Stimulated activated naive B cell treated with anti-CD40 and anti-IgM and Interleukin-4, amounts not matched to agents 10 μg/mL and 1 μg/mL and 100 μg/mL, for 72 hours (primary cell): Measurements from ENCODE around the gene IFI27L1.

Experiments
- ATAC-seq, 2 donors: fragments of 150-1000 bp; cut with Tn5 transposase; replicated peaks; 2 replicates each; pipeline ENCODE4 v1.10.0; 2021; ENCODE audit warnings: moderate library complexity in 1 of 2
- DNase-seq: peaks from one replicate; pipeline ENCODE4 v3.0.0; 2021
- H3K27ac Mint-ChIP-seq: one replicate; pipeline ENCODE4 v1.8.0; 2022; ENCODE audit warnings: mild to moderate bottlenecking, mixed read lengths
- H3K27me3 Mint-ChIP-seq, 2 donors: one replicate each; pipeline ENCODE4 v1.8.0; 2022; ENCODE audit warnings: mixed read lengths in 2 of 2
- H3K36me3 Mint-ChIP-seq, 2 donors: one replicate each; pipeline ENCODE4 v1.8.0; 2022; ENCODE audit warnings: mixed read lengths in 2 of 2, mild to moderate bottlenecking in 1 of 2
- H3K4me1 Mint-ChIP-seq, 2 donors: one replicate each; pipeline ENCODE4 v1.8.0; 2022; ENCODE audit warnings: mixed read lengths in 2 of 2, mild to moderate bottlenecking in 1 of 2
- H3K4me3 Mint-ChIP-seq, 2 donors: one replicate each; pipeline ENCODE4 v1.8.0; 2022; ENCODE audit warnings: mild to moderate bottlenecking in 2 of 2, mixed read lengths in 2 of 2, moderate library complexity in 1 of 2
- H3K9me3 Mint-ChIP-seq, 2 donors: one replicate each; pipeline ENCODE4 v1.8.0; 2022; ENCODE audit warnings: mixed read lengths in 2 of 2, mild to moderate bottlenecking in 1 of 2

Gene IFI27L1

DNA sequence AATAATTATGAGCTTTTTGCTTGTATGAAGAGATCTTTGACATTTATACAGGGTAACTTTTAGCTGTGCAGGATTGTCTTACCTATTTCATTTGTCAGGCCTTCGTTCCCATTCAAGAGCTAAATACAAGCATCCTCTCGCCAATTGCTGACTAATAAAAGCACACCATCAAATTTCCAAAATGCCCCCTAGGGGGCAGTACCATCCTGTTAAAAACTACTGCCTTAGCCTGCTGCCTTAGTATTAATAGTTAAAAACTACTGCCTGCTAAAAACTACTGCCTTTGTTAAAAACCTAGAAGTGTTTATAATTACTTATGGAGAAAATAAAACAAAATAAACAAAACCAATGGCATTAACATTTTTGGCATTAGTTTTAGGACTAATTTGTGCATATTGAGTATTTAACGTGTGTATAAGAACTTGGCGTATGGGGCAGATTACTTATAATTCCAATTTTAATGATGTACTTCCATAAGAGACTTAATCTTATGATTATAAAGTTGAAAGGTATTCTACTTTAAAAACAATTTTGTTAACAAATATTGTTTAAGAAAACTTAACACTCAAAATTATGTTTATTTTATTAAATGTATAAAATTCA, 51.3 kb downstream of the IFI27L1 start:
- peak; percentile 32 to 49 for ATAC-seq

DNA sequence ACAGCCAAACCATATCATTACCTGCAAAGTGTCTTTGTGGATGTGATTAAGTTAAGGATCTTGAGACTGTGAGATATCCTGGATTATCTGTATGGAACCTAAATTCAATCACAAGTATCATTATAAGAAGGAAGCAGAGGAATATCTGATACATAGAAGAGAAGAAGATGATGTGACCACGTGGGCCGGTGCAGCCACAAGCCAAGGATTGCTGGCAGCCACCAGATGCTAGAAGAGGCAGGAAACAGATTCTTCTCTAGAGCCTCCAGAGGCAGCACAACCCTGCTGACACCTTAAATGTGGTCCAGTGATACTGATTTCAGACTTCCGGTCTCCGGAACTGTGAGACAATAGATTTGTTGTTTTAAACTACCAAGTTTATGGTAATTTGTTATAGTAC, 54.4 kb downstream of the IFI27L1 start:
- Mint-ChIP-seq H3K4me3 (no peak overlapping the region), H3K9me3 (peaks cover 3 to 4% of the 10 kb centered on the region in 2 donors), H3K4me1 (peaks cover 0 to 4% of the 10 kb centered on the region in 2 donors), H3K27me3 (peaks cover 11 to 20% of the 10 kb centered on the region in 2 donors), H3K27ac (no peak overlapping the region), H3K36me3 (peaks cover 0 to 7% of the 10 kb centered on the region in 2 donors)
- no peak for ATAC-seq
- no peak for DNase-seq

More for the DNA sequence above, 51.3 kb downstream of the IFI27L1 start:
- Mint-ChIP-seq H3K27me3 (peaks cover 7 to 14% of the 10 kb centered on the region in 2 donors), H3K9me3 (peaks cover 3 to 4% of the 10 kb centered on the region in 2 donors), H3K4me1 (peaks cover 12 to 25% of the 10 kb centered on the region in 2 donors), H3K4me3 (no peak overlapping the region), H3K27ac (no peak overlapping the region), H3K36me3 (peaks cover 0 to 7% of the 10 kb centered on the region in 2 donors)
- peak; percentile 41 for DNase-seq

DNA sequence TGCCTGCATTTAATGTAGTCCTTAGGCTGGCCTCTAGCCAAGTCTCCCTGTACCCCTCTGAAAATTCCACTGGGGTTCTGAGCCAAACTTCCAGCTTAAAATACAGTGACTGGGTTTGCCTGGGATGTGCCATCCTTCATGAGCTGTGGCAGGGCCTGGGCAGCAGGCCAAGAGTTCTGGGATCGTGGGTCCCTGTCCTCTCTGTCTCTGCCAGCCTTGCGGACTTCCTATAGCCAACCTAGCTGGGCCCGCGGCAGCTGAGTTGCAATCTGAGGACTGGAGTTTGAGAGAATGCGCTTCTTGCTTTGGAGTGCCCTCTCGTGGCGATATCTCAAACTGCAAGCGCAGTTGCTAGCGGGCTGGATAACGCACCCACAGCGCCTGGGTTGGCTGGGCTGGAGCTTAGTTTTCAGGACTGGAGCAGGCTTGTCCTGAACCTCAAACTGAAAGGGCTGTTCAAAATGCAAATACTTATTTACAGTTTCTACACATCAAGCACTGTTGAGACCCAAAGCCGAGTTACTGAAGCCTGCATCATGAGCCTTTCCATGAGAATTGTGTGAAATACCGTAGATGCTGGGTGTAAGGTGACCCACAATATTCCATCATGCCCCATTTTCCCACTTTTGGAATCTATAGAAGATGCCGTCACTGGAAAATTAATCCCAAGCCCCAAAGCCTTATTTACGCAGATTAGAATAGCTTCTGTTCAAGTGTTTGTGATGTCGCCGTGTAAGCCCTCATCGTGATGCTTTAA, 55.6 kb downstream of the IFI27L1 start:
- no peak overlapping the region for H3K27ac Mint-ChIP-seq
- peaks cover 0 to 4% of the 10 kb centered on the region in 2 donors for H3K4me1 Mint-ChIP-seq
- H3K4me3 Mint-ChIP-seq: no peak overlapping the region
- peaks cover 0 to 7% of the 10 kb centered on the region in 2 donors for H3K36me3 Mint-ChIP-seq
- H3K27me3 Mint-ChIP-seq: peaks cover 11 to 20% of the 10 kb centered on the region in 2 donors
- ATAC-seq (peak; percentile 91 to 94), DNase-seq (peak; percentile 66)
- H3K9me3 Mint-ChIP-seq: peaks cover 3 to 4% of the 10 kb centered on the region in 2 donors

DNA sequence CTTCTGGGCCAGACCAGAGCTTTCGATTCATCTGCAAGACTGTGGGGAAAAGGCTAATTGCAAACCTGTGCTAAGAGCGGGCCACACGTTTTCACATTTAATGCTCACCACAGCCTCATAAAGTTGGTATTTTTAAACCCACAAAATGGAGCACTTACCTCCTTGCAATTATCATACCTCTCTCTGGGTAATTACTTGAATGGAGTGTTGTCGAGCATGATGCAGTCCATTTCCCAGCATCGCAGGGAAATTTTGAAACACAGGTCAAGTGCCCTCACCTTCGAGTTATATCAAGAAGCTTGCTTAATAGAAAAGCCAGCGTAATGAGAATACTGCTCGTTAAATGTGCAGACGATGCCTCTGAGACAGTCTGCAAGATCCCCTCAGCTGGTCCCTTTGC, 57.1 kb downstream of the IFI27L1 start:
- Mint-ChIP-seq H3K9me3 (peaks cover 3 to 4% of the 10 kb centered on the region in 2 donors), H3K4me1 (peaks cover 0 to 4% of the 10 kb centered on the region in 2 donors), H3K27me3 (peaks cover 11 to 20% of the 10 kb centered on the region in 2 donors), H3K4me3 (no peak overlapping the region), H3K27ac (no peak overlapping the region), H3K36me3 (peaks cover 0 to 7% of the 10 kb centered on the region in 2 donors)
- no peak for ATAC-seq
- DNase-seq: no peak

DNA sequence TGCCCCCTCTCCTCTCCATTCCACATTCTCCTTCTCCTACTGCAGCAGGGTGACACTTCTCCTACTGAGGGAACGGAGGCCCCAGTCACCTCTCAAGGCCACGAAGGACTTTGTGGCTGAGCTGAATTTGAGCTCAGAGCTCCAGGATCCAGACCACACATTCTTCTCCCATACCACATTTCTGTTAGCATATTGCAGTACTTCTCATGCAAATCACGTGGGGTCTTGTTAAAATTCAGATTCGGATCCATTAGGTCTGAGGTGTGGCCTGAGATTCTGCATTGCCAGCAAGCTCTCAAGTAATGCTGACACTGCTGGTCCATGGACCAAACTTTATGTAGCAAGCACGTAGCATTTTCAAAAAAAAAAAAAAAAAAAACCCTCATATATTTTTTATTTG, 57.9 kb downstream of the IFI27L1 start:
- no peak overlapping the region for H3K4me3 Mint-ChIP-seq
- H3K27ac Mint-ChIP-seq: no peak overlapping the region
- H3K4me1 Mint-ChIP-seq: peaks cover 0 to 4% of the 10 kb centered on the region in 2 donors
- peaks cover 11 to 20% of the 10 kb centered on the region in 2 donors for H3K27me3 Mint-ChIP-seq
- DNase-seq (no peak), ATAC-seq (no peak)
- H3K36me3 Mint-ChIP-seq: peaks cover 0 to 7% of the 10 kb centered on the region in 2 donors
- peaks cover 3 to 4% of the 10 kb centered on the region in 2 donors for H3K9me3 Mint-ChIP-seq

GRCh38 chr14:94139421-94139820, 58.3 kb downstream of the IFI27L1 start:
- no peak overlapping the region for H3K4me3 Mint-ChIP-seq
- H3K9me3 Mint-ChIP-seq: peaks cover 3 to 4% of the 10 kb centered on the region in 2 donors
- ATAC-seq (no peak), DNase-seq (no peak)
- H3K36me3 Mint-ChIP-seq: peaks cover 0 to 7% of the 10 kb centered on the region in 2 donors
- H3K27me3 Mint-ChIP-seq: peaks cover 12 to 20% of the 10 kb centered on the region in 2 donors
- peaks cover 0 to 4% of the 10 kb centered on the region in 2 donors for H3K4me1 Mint-ChIP-seq
- no peak overlapping the region for H3K27ac Mint-ChIP-seq

- no peak overlapping the region for H3K27ac Mint-ChIP-seq
- peaks cover 6 to 8% of the 10 kb centered on the region in 2 donors for H3K27me3 Mint-ChIP-seq
- no peaks in the 10 kb centered on the region for H3K9me3 Mint-ChIP-seq
- DNase-seq: no peak
- H3K4me1 Mint-ChIP-seq: peaks cover 0 to 3% of the 10 kb centered on the region in 2 donors
- H3K4me3 Mint-ChIP-seq: no peak overlapping the region
- ATAC-seq: no peak
- H3K36me3 Mint-ChIP-seq: no peaks in the 10 kb centered on the region
Observed at GRCh38 chr14:94142247-94142646, 61.1 kb downstream of the IFI27L1 start.

GRCh38 chr14:94142836-94143235, 61.7 kb downstream of the IFI27L1 start:
- H3K4me3 Mint-ChIP-seq: no peak overlapping the region
- DNase-seq (no peak), ATAC-seq (no peak)
- peaks cover 6 to 8% of the 10 kb centered on the region in 2 donors for H3K27me3 Mint-ChIP-seq
- no peaks in the 10 kb centered on the region for H3K9me3 Mint-ChIP-seq
- H3K36me3 Mint-ChIP-seq: no peaks in the 10 kb centered on the region
- peaks cover 0 to 3% of the 10 kb centered on the region in 2 donors for H3K4me1 Mint-ChIP-seq
- no peak overlapping the region for H3K27ac Mint-ChIP-seq

DNA sequence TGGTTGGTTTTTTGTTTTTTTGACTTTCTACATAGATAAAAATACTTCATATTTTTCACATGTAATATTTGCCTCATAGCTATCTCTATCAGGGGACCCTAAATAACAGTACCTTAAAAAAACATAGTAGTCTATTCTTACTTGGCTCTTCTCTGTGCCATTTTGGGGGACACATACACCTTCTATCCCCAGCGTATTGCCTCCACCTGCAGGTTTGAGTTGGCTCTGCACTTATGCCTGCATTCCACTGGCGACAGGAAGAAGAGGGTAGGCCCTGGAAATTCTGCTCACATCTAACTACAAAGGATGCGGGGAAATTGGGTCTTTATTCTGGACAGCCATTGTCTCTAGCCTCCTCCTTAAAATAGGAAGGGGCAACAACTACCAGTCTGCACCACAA, 62.1 kb downstream of the IFI27L1 start:
- no peaks in the 10 kb centered on the region for H3K9me3 Mint-ChIP-seq
- H3K4me1 Mint-ChIP-seq: peaks cover 0 to 3% of the 10 kb centered on the region in 2 donors
- no peak for ATAC-seq

GRCh38 chr14:94143711-94144110, 62.6 kb downstream of the IFI27L1 start:
- H3K9me3 Mint-ChIP-seq: no peaks in the 10 kb centered on the region
- no peaks in the 10 kb centered on the region for H3K36me3 Mint-ChIP-seq
- H3K4me1 Mint-ChIP-seq: peaks cover 0 to 3% of the 10 kb centered on the region in 2 donors
- DNase-seq (no peak), ATAC-seq (no peak)
- no peak overlapping the region for H3K4me3 Mint-ChIP-seq
- peaks cover 11 to 14% of the 10 kb centered on the region in 2 donors for H3K27me3 Mint-ChIP-seq
- no peak overlapping the region for H3K27ac Mint-ChIP-seq

More for the DNA sequence above, 62.1 kb downstream of the IFI27L1 start:
- DNase-seq: no peak
- no peaks in the 10 kb centered on the region for H3K36me3 Mint-ChIP-seq
- no peak overlapping the region for H3K4me3 Mint-ChIP-seq
- peaks cover 8 to 10% of the 10 kb centered on the region in 2 donors for H3K27me3 Mint-ChIP-seq
- no peak overlapping the region for H3K27ac Mint-ChIP-seq

- Mint-ChIP-seq H3K9me3 (no peaks in the 10 kb centered on the region), H3K36me3 (no peaks in the 10 kb centered on the region), H3K27ac (no peak overlapping the region), H3K4me1 (peaks cover 0 to 3% of the 10 kb centered on the region in 2 donors), H3K27me3 (peaks cover 17 to 19% of the 10 kb centered on the region in 2 donors), H3K4me3 (no peak overlapping the region)
- DNase-seq (no peak), ATAC-seq (no peak)
Observed at GRCh38 chr14:94144765-94145164, 63.7 kb downstream of the IFI27L1 start.

DNA sequence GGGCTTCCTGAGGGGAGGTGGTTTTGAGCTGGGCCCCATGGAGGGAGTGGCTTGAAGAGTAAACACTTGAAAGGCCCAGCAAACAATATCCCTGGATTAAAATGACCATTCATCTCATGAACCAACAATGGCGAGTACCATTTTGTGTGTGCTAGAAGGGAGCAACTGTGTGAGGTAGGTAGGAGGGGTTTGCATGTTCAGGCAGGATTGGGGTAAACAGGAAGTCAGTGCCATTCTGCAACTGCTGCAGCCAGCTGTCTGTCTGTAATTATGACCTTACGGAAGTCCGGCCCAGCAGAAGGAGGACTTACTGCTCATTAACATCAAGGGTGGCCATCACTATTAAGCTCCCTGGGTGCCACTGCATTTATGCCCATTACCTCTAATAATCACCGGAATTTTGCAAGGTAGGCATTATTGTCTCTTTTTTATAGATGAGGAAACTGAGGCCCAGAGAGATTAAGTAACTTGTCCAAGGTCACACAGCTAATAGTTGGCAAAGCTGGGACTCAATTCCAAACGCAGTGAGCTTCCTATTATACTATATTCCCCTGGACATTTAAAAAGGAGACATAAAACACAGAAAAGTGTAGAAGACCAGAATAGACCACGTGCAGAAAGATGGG, 64.9 kb downstream of the IFI27L1 start:
- DNase-seq (no peak), ATAC-seq (no peak)
- Mint-ChIP-seq H3K4me1 (peaks cover 0 to 3% of the 10 kb centered on the region in 2 donors), H3K9me3 (no peaks in the 10 kb centered on the region), H3K36me3 (no peaks in the 10 kb centered on the region), H3K27me3 (peaks cover 24 to 29% of the 10 kb centered on the region in 2 donors), H3K27ac (no peak overlapping the region), H3K4me3 (no peak overlapping the region)
